HEK293 (cell line): ENCODE results near the gene GSAP.

Experiments
- CTCF ChIP-seq: fragments of 450-650 bp; formaldehyde crosslinking; IDR thresholded peaks from 2 replicates; pipeline ENCODE4 v1.5.1; 2016; ENCODE audit warnings: missing biosample characterization, missing genetic modification characterization
- HOXA7 ChIP-seq: sonication (generic); formaldehyde crosslinking; IDR thresholded peaks from 2 replicates; pipeline ENCODE4 v1.8.1; 2022; ENCODE audit warnings: missing genetic modification reagents, borderline replicate concordance
- OSR2 ChIP-seq: fragments of 450-650 bp; formaldehyde crosslinking; IDR thresholded peaks from 2 replicates; pipeline ENCODE4 v1.5.1; 2016; ENCODE audit warnings: missing biosample characterization, missing genetic modification characterization
- PRDM10 ChIP-seq: fragments of 450-650 bp; formaldehyde crosslinking; IDR thresholded peaks from 2 replicates; pipeline ENCODE4 v1.5.1; 2016; ENCODE audit warnings: missing biosample characterization, missing genetic modification characterization
- REST ChIP-seq: fragments of 450-650 bp; formaldehyde crosslinking; IDR thresholded peaks from 2 replicates; pipeline ENCODE4 v1.5.1; 2016; ENCODE audit warnings: missing biosample characterization, missing genetic modification characterization
- ZBTB1 ChIP-seq: fragments of 450-650 bp; formaldehyde crosslinking; IDR thresholded peaks from 2 replicates; pipeline ENCODE4 v1.5.1; 2016; ENCODE audit warnings: missing biosample characterization, missing genetic modification characterization
- ZNF221 ChIP-seq: fragments of 450-650 bp; formaldehyde crosslinking; IDR thresholded peaks from 2 replicates; pipeline ENCODE4 v1.5.1; 2017; ENCODE audit warnings: missing biosample characterization, missing genetic modification characterization, borderline replicate concordance
- ZNF23 ChIP-seq: fragments of 450-650 bp; formaldehyde crosslinking; IDR thresholded peaks from 2 replicates; pipeline ENCODE4 v1.5.1; 2016; ENCODE audit warnings: missing biosample characterization, missing genetic modification characterization, borderline replicate concordance
- ZNF302 ChIP-seq: fragments of 450-650 bp; formaldehyde crosslinking; IDR thresholded peaks from 2 replicates; pipeline ENCODE4 v1.5.1; 2016; ENCODE audit warnings: missing biosample characterization, missing genetic modification characterization, low read depth
- ZNF354C ChIP-seq: fragments of 450-650 bp; formaldehyde crosslinking; IDR thresholded peaks from 2 replicates; pipeline ENCODE4 v1.5.1; 2016; ENCODE audit warnings: missing biosample characterization, missing genetic modification characterization, low read depth, borderline replicate concordance
- ZNF513 ChIP-seq: fragments of 450-650 bp; IDR thresholded peaks from 2 replicates; pipeline ENCODE4 v1.5.1; 2018; ENCODE audit warnings: missing biosample characterization, missing genetic modification characterization
- ZNF549 ChIP-seq: fragments of 450-650 bp; IDR thresholded peaks from 2 replicates; pipeline ENCODE4 v1.5.1; 2018; ENCODE audit warnings: missing biosample characterization, missing genetic modification characterization, mild to moderate bottlenecking, inconsistent platforms, moderate library complexity
- ZNF645 ChIP-seq: fragments of 450-650 bp; formaldehyde crosslinking; IDR thresholded peaks from 2 replicates; pipeline ENCODE4; 2016; ENCODE audit warnings: missing biosample characterization, missing genetic modification characterization
- ZNF785 ChIP-seq: fragments of 450-650 bp; formaldehyde crosslinking; IDR thresholded peaks from 2 replicates; pipeline ENCODE4 v1.5.1; 2016; ENCODE audit warnings: missing biosample characterization, missing genetic modification characterization

- TF ChIP-seq OSR2 (tag by site-specific recombination) (no peak), ZNF645 (tag by site-specific recombination) (no peak), REST (tag by site-specific recombination) (no peak), ZNF785 (tag by site-specific recombination) (no peak), CTCF (tag by site-specific recombination) (no peak), ZNF513 (tag by site-specific recombination) (no peak), ZBTB1 (tag by site-specific recombination) (no peak), ZNF549 (tag by site-specific recombination) (no peak), PRDM10 (tag by site-specific recombination) (no peak), HOXA7 (CRISPR knock-in tag) (no peak), ZNF221 (tag by site-specific recombination) (no peak), ZNF23 (tag by site-specific recombination) (no peak), ZNF302 (tag by site-specific recombination) (no peak), ZNF354C (tag by site-specific recombination) (no peak)
These were observed 31.5 kb upstream of the GSAP start for GRCh38 chr7:77447616-77448015.
